Liver (tissue), 9 donors: Measurements from ENCODE around the gene BARX2. TPM values are rescaled to one million over a fixed set of nuclear protein-coding genes. Genes with fewer than 3 reads are reported as not detected.

Experiments
- DNase-seq: peaks from one replicate; pipeline ENCODE4 v3.0.0-alpha.2; 2017; ENCODE audit warnings: low spot score
- H3K27ac ChIP-seq, 2 donors: one replicate each; pipeline ENCODE4 v1.7.0; 2013; ENCODE audit warnings: inconsistent platforms in 2 of 2, low read length in 2 of 2, control low read depth in 1 of 2, low read depth in 1 of 2, mild to moderate bottlenecking in 1 of 2
- H3K27me3 ChIP-seq, 4 donors: one replicate each; pipeline versions ENCODE4 v1.6.1 to v1.7.0; 2013; ENCODE audit warnings: low read length in 3 of 4, inconsistent platforms in 1 of 4, mild to moderate bottlenecking in 1 of 4, moderate library complexity in 1 of 4; ENCODE audit not compliant: control insufficient read depth in 4 of 4, insufficient read depth in 4 of 4
- H3K36me3 ChIP-seq, 4 donors: one replicate each; pipeline versions ENCODE4 v1.6.1 to v1.7.0; 2013; ENCODE audit warnings: low read length in 3 of 4, mild to moderate bottlenecking in 3 of 4, low read depth in 1 of 4, moderate library complexity in 1 of 4; ENCODE audit not compliant: control insufficient read depth in 4 of 4, insufficient read depth in 3 of 4
- H3K4me1 ChIP-seq, 4 donors: one replicate each; pipeline versions ENCODE4 v1.6.1 to v1.7.0; 2013; ENCODE audit warnings: low read length in 3 of 4, mild to moderate bottlenecking in 3 of 4, moderate library complexity in 1 of 4; ENCODE audit not compliant: control insufficient read depth in 4 of 4, insufficient read depth in 4 of 4
- H3K4me3 ChIP-seq, 3 donors: one replicate each; pipeline versions ENCODE4 v1.6.1 to v1.7.0; 2013; ENCODE audit warnings: low read length in 3 of 3, control low read depth in 1 of 3, low read depth in 1 of 3, mild to moderate bottlenecking in 1 of 3
- H3K9ac ChIP-seq, 2 donors: one replicate each; pipeline ENCODE4 v1.7.0; 2013; ENCODE audit warnings: low read length in 2 of 2, mild to moderate bottlenecking in 2 of 2, moderate library complexity in 2 of 2, control low read depth in 1 of 2, low read depth in 1 of 2
- H3K9me3 ChIP-seq, 4 donors: one replicate each; pipeline versions ENCODE4 v1.6.1 to v1.7.0; 2013; ENCODE audit warnings: low read length in 3 of 4; ENCODE audit not compliant: control insufficient read depth in 4 of 4
- EGR1 ChIP-seq, 2 donors: IDR thresholded peaks; 2 replicates each; pipeline ENCODE4 v1.6.1; 2016 to 2018; ENCODE audit warnings: antibody characterized with exemption in 2 of 2, low read depth in 2 of 2
- FOXA1 ChIP-seq: IDR thresholded peaks from 2 replicates; pipeline ENCODE4 v1.6.1; 2016; ENCODE audit warnings: antibody characterized with exemption
- FOXA2 ChIP-seq: IDR thresholded peaks from 2 replicates; pipeline ENCODE4 v1.6.1; 2016; ENCODE audit warnings: antibody characterized with exemption
- GABPA ChIP-seq, 2 donors: IDR thresholded peaks in 1 of 2; conservative IDR thresholded peaks in 1 of 2; 2 replicates each; pipeline ENCODE4 v1.6.1; 2016; ENCODE audit warnings: antibody characterized with exemption in 2 of 2, mild to moderate bottlenecking in 1 of 2, moderate library complexity in 1 of 2
- HNF4A ChIP-seq, 2 donors: conservative IDR thresholded peaks; 2 replicates each; pipeline ENCODE4 v1.6.1; 2016; ENCODE audit warnings: antibody characterized with exemption in 2 of 2, mild to moderate bottlenecking in 2 of 2
- HNF4G ChIP-seq: IDR thresholded peaks from 2 replicates; pipeline ENCODE4 v1.6.1; 2016; ENCODE audit warnings: antibody characterized with exemption
- JUND ChIP-seq, 2 donors: IDR thresholded peaks; 2 replicates each; pipeline ENCODE4 v1.6.1; 2016; ENCODE audit warnings: antibody characterized with exemption in 2 of 2
- NR2F2 ChIP-seq: IDR thresholded peaks from 2 replicates; pipeline ENCODE4 v1.6.1; 2016; ENCODE audit warnings: antibody characterized with exemption
- RAD21 ChIP-seq, 2 donors: IDR thresholded peaks; 2 replicates each; pipeline ENCODE4 v1.6.1; 2016; ENCODE audit warnings: antibody characterized with exemption in 2 of 2, mild to moderate bottlenecking in 2 of 2
- REST ChIP-seq: IDR thresholded peaks from 2 replicates; pipeline ENCODE4 v1.6.1; 2016; ENCODE audit warnings: antibody characterized with exemption, mild to moderate bottlenecking
- RXRA ChIP-seq, 2 donors: IDR thresholded peaks; 2 replicates each; pipeline ENCODE4 v1.6.1; 2017 to 2018; ENCODE audit warnings: antibody characterized with exemption in 2 of 2, mild to moderate bottlenecking in 1 of 2
- SP1 ChIP-seq: IDR thresholded peaks from 2 replicates; pipeline ENCODE4 v1.6.1; 2018; ENCODE audit warnings: antibody characterized with exemption, mild to moderate bottlenecking
- TAF1 ChIP-seq: conservative IDR thresholded peaks from 2 replicates; pipeline ENCODE4 v1.6.1; 2016; ENCODE audit warnings: antibody characterized with exemption, mild to moderate bottlenecking
- YY1 ChIP-seq: IDR thresholded peaks from 2 replicates; pipeline ENCODE4 v1.6.1; 2016; ENCODE audit warnings: antibody characterized with exemption, mild to moderate bottlenecking
- ZBTB33 ChIP-seq: IDR thresholded peaks from 2 replicates; pipeline ENCODE4 v1.6.1; 2016; ENCODE audit warnings: antibody characterized with exemption
- WGBS: extraction: QIAGEN DNeasy Blood & Tissue Kit; methylation state at CpG from one replicate; pipeline ENCODE4 v1.1.7; 2013; 5-methylcytosine and 5-hydroxymethylcytosine counted together
- polyA plus RNA-seq, 2 donors: library from polyadenylated mRNA; stranded (reverse) in 1 of 2; unstranded in 1 of 2; fragments of 200-250 nt in 1 of 2; fragments of >200 nt in 1 of 2; fragmentation: Nextera tagmentation in 1 of 2; extraction: Ambion mirVana in 1 of 2; gene quantifications; one replicate each; pipeline versions ENCODE4 v1.2.1 to v1.2.3, GENCODE V29; 2013 to 2015
- total RNA-seq, 2 donors: library from RNA; depleted of rRNA; stranded (reverse); fragments of >200 nt; gene quantifications; one replicate each; pipeline ENCODE4 v1.2.3, GENCODE V29; 2014
- TF ChIP-seq, protein P1 (sequence below): IDR thresholded peaks from 2 replicates; pipeline ENCODE4 v1.6.1; 2016; ENCODE audit warnings: antibody characterized with exemption
- TF ChIP-seq, protein P2 (sequence below): IDR thresholded peaks from 2 replicates; pipeline ENCODE4 v1.6.1; 2016; ENCODE audit warnings: antibody characterized with exemption
- TF ChIP-seq, protein P3 (sequence below): fragments of 150-350 bp; IDR thresholded peaks from 2 replicates; pipeline ENCODE4 v1.5.1; 2017; ENCODE audit warnings: improper control_type of control experiment, low read depth, low read length; ENCODE audit not compliant: missing input control
- donor health status: healthy.
- donor health status: healthy.
- donor health status: healthy.
- donor health status: healthy.
- donor health status: healthy.

Gene BARX2
- total and polyA plus RNA-seq, 4 donors = not detected

DNA sequence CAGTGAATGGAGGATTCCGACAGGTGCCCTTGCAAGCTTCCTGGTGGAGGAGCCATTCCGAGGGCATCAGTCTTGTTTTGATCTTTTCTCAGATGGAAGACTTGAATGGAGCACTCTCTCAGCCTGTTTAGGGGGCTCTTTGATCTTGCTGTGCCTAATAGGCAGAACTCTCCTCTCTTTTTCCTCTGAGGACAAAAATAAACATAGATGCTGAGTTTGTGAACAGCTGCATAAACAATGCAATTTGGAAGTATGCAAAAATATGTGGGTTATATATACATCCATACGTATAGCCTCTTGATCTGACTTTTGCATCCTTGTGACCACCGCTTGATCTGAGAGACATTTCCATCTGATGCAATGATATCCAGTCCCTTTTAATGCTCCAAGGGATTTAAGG is 29.1 kb downstream of the BARX2 start:
- no peaks in the 10 kb centered on the region for H3K9me3 ChIP-seq

DNA sequence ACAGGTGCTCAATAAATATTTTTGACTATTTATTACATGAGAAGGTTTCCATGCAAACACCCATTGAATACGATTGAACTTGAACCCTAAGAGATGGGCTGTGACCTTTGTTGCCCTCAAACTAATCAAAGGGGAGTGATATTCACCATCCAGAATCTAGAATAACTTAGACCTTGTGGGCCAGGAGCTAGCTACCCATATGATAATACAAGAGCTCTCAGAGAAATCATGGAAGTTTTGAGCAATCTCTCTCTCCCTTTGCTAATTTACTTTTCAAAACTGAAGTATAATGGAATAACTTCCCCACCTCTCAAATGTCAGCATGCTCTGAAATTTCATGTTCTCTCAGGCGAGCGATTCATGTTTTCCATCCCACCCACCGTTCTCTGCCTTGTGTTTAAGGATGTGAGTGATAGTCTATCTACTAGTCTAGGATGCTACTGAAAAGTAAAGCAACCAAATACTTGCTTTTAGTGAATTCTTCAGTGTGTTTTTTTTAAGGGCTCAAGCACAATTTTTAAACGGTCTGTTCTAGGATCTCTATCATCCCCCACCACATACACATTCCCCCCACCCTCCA is 33.3 kb downstream of the BARX2 start:
- DNase-seq = no peak
- Histone ChIP-seq H3K27ac (no peak overlapping the region), H3K27me3 (peaks cover 0 to 5% (median 1%) of the 10 kb centered on the region in 4 donors), H3K9me3 (no peaks in the 10 kb centered on the region), H3K4me1 (no peaks in the 10 kb centered on the region), H3K9ac (no peak overlapping the region), H3K36me3 (no peaks in the 10 kb centered on the region), H3K4me3 (no peak overlapping the region)
- TF ChIP-seq HNF4G = no peak
- no peak for TF ChIP-seq HNF4A (conservative IDR thresholded peaks at IDR 0.05)
- TF ChIP-seq REST = no peak
- TF ChIP-seq NR2F2 = no peak
- TF ChIP-seq RXRA (IDR thresholded peaks at IDR 0.05) = no peak
- TF ChIP-seq FOXA1 = no peak
- TF ChIP-seq, protein P1, sequence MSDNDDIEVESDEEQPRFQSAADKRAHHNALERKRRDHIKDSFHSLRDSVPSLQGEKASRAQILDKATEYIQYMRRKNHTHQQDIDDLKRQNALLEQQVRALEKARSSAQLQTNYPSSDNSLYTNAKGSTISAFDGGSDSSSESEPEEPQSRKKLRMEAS = no peak
- TF ChIP-seq YY1 = no peak
- TF ChIP-seq FOXA2 = no peak
- no peak for TF ChIP-seq EGR1 (IDR thresholded peaks at IDR 0.05; ENCODE audit: low read depth in 2 of 2)
- no peak for TF ChIP-seq TAF1
- no peak for TF ChIP-seq JUND (IDR thresholded peaks at IDR 0.05)
- no peak for TF ChIP-seq SP1
- TF ChIP-seq RAD21 (IDR thresholded peaks at IDR 0.05) = no peak
- TF ChIP-seq, protein P2, sequence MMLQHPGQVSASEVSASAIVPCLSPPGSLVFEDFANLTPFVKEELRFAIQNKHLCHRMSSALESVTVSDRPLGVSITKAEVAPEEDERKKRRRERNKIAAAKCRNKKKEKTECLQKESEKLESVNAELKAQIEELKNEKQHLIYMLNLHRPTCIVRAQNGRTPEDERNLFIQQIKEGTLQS = no peak
- TF ChIP-seq ZBTB33 = no peak
- TF ChIP-seq, protein P3, sequence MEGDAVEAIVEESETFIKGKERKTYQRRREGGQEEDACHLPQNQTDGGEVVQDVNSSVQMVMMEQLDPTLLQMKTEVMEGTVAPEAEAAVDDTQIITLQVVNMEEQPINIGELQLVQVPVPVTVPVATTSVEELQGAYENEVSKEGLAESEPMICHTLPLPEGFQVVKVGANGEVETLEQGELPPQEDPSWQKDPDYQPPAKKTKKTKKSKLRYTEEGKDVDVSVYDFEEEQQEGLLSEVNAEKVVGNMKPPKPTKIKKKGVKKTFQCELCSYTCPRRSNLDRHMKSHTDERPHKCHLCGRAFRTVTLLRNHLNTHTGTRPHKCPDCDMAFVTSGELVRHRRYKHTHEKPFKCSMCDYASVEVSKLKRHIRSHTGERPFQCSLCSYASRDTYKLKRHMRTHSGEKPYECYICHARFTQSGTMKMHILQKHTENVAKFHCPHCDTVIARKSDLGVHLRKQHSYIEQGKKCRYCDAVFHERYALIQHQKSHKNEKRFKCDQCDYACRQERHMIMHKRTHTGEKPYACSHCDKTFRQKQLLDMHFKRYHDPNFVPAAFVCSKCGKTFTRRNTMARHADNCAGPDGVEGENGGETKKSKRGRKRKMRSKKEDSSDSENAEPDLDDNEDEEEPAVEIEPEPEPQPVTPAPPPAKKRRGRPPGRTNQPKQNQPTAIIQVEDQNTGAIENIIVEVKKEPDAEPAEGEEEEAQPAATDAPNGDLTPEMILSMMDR = no peak
- no peak for TF ChIP-seq GABPA (IDR thresholded peaks at IDR 0.05 in 1 of 2, conservative IDR thresholded peaks at IDR 0.05 in 1 of 2)
- 73% methylated on average over 5 of the region's 5 CpGs for WGBS

More for the DNA sequence above, 29.1 kb downstream of the BARX2 start:
- TF ChIP-seq FOXA2 (no peak), HNF4A (conservative IDR thresholded peaks at IDR 0.05) (no peak), GABPA (IDR thresholded peaks at IDR 0.05 in 1 of 2, conservative IDR thresholded peaks at IDR 0.05 in 1 of 2) (no peak), ZBTB33 (no peak), RAD21 (IDR thresholded peaks at IDR 0.05) (no peak), RXRA (IDR thresholded peaks at IDR 0.05) (no peak), HNF4G (no peak)
- TF ChIP-seq, protein P1 = no peak
- 84% methylated on average over 4 of the region's 4 CpGs for WGBS
- Histone ChIP-seq H3K4me3 (no peak overlapping the region), H3K27ac (no peak overlapping the region), H3K9ac (no peak overlapping the region), H3K36me3 (no peaks in the 10 kb centered on the region), H3K4me1 (no peaks in the 10 kb centered on the region), H3K27me3 (peaks cover 0 to 5% (median 0%) of the 10 kb centered on the region in 4 donors)
- no peak for DNase-seq
